GM12872 (cell line): Measurements from ENCODE around the gene LOXHD1.

Source experiments
- TF ChIP-seq, protein P1 (sequence below): IDR thresholded peaks from 3 replicates; pipeline ENCODE4 v1.5.1; 2011; ENCODE audit warnings: low read depth, mild to moderate bottlenecking, low read length, moderate library complexity; ENCODE audit not compliant: insufficient read depth

The LOXHD1 gene

DNA sequence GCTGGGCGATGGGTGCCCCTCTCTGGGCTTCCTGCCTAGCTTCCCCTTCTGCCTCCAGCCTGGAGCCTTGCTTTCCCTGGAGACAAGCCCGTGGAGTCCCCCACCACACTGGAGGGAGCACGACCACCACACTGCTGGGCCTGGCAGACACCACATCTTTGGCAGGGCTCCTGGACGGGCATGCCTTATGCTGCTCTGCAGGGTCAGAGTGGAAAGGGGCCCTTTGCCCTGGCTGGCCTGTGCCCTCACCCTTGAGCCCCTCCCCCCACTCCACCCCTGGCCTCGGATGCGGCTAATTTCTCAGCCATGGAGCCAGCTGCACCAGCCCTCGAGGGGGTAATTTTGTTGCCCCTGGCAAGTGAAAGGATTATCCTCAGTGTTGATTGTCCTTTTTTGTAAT lies 194.5 kb downstream of the LOXHD1 start:
- TF ChIP-seq, protein P1, sequence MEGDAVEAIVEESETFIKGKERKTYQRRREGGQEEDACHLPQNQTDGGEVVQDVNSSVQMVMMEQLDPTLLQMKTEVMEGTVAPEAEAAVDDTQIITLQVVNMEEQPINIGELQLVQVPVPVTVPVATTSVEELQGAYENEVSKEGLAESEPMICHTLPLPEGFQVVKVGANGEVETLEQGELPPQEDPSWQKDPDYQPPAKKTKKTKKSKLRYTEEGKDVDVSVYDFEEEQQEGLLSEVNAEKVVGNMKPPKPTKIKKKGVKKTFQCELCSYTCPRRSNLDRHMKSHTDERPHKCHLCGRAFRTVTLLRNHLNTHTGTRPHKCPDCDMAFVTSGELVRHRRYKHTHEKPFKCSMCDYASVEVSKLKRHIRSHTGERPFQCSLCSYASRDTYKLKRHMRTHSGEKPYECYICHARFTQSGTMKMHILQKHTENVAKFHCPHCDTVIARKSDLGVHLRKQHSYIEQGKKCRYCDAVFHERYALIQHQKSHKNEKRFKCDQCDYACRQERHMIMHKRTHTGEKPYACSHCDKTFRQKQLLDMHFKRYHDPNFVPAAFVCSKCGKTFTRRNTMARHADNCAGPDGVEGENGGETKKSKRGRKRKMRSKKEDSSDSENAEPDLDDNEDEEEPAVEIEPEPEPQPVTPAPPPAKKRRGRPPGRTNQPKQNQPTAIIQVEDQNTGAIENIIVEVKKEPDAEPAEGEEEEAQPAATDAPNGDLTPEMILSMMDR = no peak

DNA sequence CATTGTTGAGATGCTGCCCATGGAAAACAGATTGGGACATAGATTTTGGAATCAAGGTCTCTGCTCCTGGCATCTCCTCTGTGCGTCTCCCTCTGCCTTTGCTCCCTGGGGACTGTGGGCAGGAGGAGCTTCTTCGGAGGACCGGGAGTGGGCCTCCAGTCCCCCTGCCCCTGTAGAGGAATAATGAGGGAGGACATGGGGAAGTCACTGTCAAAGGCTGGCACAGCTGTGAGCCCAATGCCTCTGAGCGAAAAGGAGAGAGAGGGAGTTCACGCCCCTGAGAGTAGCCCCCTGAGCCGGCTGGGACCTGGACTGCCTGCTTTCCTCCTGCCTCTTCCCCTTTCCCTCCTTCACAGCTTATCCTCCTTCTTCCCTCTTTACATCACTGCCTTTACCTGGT lies 195.0 kb downstream of the LOXHD1 start:
- TF ChIP-seq, protein P1 = no peak

- TF ChIP-seq, protein P1 = no peak
Observed at GRCh38 chr18:46460754-46461153, 196.3 kb downstream of the LOXHD1 start.

DNA sequence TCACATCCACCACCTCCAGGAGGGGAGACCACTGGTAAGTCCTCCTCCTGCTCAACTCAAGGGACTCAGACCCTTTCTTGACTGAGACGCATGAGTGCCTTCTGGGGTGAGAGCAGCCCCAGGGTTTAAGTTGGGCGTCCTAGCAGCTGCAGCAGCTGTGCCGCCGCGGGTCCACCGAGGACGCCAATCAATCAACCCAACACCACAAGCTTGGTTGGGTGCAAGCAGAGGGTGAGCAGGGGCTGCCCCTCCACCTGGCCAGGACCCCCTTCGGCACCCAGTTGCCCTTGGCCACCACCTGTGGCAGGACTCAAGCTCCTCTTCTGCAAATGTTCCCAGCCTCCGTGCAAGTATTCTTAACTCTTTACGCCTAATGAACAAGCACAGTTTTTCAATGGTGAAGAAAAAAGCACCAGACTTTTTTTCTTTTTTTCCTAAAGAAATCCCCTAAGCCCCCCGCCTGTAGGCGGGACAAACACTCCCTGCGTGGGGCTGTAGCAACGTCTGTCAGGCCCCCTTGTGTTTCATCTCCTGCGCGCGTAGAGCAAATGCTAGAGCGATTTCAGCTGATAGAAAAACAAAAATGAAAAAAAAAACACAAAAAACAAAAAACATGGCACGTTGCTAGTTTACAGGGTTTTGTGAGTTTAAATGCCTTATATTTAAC lies 197.1 kb downstream of the LOXHD1 start:
- TF ChIP-seq, protein P1 = no peak

DNA sequence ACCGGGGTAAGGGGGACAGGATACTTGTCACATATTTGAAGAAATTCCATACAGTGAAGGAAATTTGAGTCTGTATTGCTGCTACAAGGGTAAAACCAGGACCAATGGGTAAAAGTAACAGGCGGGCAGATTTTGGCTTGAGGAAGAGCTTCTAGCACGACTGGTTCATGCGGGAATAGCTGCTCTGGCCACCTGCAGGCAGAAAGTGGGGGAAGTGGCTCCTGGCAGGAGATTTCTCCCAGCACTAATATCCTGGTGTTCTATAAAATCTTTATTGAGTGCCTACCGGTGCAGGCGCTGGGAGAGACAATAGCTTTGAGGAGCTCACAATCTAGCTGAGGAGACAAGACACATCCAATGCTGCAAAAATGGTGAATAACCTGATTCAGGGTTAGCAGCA lies 198.5 kb downstream of the LOXHD1 start:
- TF ChIP-seq, protein P1 = no peak

DNA sequence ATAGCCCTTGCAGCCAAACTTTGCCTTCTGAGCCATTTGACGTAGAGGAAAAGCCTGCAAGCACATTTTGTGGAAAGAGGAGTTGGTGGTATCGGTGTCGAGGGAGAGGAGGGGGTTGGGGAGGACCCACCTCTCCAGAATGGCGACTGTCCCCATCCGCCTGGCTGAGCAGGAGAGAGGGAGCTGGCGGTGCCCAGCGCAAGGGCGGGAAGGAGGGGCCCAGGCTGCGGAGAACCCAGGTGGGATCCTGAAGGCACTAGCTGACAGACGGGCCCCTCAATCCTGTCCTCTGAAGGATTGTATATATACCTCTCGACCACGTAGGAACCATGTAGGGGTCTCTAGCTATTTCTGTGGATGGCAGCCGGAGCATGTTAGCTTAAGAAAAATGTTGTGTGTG lies 200.3 kb downstream of the LOXHD1 start:
- TF ChIP-seq, protein P1 = no peak

DNA sequence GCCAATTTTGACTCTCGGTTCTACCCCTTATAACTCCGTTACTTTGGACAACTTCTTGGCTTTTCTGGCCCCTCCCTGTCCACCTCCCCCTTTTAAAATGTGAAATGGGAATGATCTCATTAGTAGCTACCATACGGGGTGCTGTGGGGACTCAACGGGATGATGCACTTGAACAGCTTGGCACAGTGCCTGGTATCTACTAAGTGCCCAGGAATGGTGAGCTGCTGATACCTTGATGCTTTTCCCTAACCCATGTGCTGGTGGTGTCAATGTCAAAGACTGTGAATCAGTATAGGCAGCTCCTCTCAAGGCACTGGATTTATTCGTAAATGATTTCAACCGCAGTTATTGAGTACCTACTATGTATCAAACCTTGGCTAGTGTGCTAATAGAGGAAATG lies 204.2 kb downstream of the LOXHD1 start:
- TF ChIP-seq, protein P1 = no peak
